GM19468 (cell line): ENCODE results near the gene SPTY2D1.

Experiments used
- ATAC-seq: cut with Tn5 transposase; IDR thresholded peaks from one replicate; pipeline ENCODE4 v1.9.1; 2021; ENCODE audit warnings: mild to moderate bottlenecking, moderate library complexity, moderate number of reproducible peaks; ENCODE audit not compliant: unreplicated experiment; ENCODE audit errors: extremely low read depth

Gene SPTY2D1

DNA sequence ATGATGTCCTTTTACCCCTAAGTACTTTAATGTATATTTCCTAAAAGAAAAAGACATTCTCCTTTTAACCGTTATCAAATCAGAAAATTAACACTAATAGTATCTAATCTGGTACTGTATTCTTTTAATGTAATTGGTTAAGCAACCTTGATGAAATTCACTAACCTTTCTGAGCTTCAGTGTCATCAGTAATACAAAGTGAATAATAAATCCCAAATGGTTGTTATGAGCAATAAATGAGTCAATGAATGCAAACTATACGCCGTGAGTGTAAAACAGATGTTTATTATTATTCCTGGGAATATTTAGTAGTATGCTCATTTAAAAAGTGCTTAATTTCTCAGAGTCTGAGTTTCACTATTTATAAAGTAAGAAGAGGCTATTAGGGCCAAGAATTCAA is 67.1 kb downstream of the SPTY2D1 start:
- no peak for ATAC-seq

DNA sequence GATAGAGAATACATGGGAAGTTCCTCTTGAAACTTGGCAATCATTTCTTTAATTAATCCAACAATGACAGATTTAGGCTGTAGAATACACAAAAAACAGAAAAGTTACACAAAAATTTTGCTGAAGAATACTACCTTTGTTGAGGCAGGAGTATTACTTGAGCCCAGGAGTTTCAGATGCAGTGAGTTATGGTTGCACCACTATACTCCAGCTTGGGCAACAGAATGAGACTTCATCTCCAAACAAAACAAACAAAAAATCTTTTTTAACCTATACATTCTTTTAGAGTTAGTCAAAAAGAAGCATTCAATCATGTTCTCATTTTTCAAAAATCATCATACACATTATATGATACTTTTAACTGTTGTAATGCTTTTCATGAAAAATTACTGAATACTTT is 67.7 kb downstream of the SPTY2D1 start:
- ATAC-seq: no peak

GRCh38 chr11:18564149-18564548 is 70.0 kb downstream of the SPTY2D1 start:
- no peak for ATAC-seq

GRCh38 chr11:18563090-18563730 is 70.9 kb downstream of the SPTY2D1 start:
- ATAC-seq: no peak
